GM12874 (cell line): ENCODE measurements around the gene AOPEP.

Source experiments
- TF ChIP-seq, protein P1 (sequence below): IDR thresholded peaks from 2 replicates; pipeline ENCODE4 v1.5.1; 2011; ENCODE audit warnings: low read depth, mild to moderate bottlenecking, control low read depth, low read length, moderate library complexity; ENCODE audit not compliant: insufficient read depth

AOPEP gene

DNA sequence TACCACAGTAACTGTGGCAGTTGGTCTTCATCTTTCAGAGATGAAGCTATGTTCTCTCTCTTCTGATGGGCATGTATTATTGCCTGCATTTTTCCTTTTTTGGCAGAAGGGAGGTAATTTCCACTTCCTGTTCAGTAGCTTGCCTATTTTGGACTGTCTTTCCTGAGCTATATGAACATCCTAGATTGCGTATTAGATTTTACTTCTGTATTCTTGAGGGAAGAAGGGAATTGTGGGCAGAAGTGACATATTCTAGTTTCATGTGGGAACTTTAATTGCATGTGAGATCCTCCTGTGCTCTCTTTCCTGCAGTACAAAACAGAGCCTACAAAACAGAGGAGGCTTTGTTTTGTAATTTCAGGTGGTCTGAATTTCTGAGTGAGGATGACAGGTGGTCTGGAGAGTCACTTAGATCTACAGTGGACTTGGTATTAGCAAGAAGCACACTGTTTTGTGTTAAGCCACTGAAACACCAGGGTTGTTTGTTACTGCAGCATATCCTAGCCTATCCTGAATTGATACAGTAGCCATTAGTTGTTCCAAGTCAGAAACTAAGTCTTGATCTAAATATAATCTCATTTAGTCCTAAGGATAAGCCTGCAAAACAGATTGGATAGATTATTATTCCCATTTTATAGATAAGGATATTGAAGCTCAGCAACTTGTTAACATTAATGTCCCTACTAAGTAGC is 68.1 kb downstream of the AOPEP start:
- TF ChIP-seq, protein P1, sequence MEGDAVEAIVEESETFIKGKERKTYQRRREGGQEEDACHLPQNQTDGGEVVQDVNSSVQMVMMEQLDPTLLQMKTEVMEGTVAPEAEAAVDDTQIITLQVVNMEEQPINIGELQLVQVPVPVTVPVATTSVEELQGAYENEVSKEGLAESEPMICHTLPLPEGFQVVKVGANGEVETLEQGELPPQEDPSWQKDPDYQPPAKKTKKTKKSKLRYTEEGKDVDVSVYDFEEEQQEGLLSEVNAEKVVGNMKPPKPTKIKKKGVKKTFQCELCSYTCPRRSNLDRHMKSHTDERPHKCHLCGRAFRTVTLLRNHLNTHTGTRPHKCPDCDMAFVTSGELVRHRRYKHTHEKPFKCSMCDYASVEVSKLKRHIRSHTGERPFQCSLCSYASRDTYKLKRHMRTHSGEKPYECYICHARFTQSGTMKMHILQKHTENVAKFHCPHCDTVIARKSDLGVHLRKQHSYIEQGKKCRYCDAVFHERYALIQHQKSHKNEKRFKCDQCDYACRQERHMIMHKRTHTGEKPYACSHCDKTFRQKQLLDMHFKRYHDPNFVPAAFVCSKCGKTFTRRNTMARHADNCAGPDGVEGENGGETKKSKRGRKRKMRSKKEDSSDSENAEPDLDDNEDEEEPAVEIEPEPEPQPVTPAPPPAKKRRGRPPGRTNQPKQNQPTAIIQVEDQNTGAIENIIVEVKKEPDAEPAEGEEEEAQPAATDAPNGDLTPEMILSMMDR = no peak

DNA sequence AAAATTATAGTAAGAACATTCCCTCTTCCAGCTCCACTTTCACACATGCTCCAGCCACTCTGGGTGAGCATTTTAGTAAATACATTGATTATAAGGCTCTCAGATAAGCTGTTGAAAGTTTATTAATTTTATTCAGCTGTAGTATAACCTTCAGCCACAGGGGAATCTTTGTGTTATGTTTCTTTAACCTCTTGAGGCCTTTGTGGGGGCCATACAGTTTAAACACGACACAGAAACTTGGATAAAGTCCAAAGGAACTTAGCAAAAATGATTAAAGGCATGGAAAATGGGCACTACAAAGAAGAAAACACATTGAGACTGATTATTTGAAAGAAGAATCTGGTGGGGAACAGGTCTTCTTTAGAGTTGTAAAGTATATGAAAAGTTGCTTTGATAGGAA is 70.2 kb downstream of the AOPEP start:
- TF ChIP-seq, protein P1 = no peak

DNA sequence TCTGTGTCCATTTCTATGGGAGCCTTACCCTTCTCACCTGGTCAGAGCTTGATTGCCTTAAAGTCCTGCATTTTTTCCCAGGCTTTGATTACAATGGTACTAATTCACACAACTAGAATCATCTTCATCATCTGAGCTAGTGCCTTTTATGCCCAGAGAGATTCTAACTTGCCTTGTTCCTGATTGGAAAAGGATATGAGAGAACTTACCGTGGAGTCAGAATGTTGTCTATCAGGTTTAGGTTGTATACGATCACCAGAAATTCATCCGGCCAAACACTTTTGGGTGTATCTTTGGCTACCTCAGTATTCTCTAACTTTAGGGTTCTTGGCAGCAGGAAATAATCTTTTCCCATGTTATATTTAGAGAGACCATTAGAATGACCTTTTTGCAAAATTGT is 71.7 kb downstream of the AOPEP start:
- TF ChIP-seq, protein P1 = no peak

DNA sequence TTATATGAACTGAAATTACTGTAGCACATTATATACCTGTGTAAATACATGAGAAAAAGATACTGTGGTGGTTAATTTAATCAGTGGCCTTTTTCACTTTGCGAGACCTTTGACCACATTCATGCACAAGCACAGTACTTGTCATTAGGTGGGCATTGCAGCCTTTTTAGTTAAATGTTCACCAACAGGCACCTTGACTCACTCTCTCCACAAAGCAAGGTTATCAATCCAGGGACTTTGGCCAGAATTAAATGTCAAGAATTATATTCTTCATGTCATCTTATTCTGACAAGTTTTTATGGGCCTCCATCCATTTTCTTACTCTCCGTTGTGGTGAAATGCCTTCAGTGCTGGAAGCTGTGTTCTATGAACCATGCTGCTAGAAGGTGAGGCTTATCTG is 72.2 kb downstream of the AOPEP start:
- TF ChIP-seq, protein P1 = no peak

DNA sequence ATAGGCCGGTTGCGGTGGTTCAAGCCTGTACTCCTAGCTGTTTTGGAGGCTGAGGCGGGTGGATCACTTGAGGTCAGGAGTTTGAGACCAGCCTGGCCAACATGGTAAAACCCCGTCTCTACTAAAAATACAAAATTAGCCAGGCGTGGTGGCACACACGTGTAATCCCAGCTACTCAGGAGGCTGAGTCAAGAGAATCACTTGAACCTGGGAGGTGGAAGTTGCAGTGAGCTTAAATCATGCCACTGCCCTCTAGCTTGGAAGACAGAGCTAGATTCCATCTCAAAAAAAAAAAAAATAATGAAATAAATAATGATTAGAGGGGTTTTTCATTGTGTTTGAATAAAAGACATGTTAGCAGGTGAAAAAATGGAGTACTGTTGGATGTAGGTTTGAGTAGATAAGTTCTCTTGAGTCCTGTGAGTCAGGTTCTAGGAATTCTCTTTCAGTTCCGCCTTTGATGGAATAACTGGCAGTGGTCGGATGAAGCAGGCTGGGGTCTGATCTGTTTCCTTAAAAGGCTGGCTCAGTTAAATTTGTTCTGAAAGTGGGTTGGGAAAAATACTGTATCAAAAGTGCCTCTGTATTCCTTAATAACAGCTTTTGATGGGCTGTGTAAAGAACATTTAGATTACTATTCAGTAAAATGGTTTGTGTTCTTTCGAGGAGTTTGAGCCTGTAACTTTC is 73.2 kb downstream of the AOPEP start:
- TF ChIP-seq, protein P1 = no peak

DNA sequence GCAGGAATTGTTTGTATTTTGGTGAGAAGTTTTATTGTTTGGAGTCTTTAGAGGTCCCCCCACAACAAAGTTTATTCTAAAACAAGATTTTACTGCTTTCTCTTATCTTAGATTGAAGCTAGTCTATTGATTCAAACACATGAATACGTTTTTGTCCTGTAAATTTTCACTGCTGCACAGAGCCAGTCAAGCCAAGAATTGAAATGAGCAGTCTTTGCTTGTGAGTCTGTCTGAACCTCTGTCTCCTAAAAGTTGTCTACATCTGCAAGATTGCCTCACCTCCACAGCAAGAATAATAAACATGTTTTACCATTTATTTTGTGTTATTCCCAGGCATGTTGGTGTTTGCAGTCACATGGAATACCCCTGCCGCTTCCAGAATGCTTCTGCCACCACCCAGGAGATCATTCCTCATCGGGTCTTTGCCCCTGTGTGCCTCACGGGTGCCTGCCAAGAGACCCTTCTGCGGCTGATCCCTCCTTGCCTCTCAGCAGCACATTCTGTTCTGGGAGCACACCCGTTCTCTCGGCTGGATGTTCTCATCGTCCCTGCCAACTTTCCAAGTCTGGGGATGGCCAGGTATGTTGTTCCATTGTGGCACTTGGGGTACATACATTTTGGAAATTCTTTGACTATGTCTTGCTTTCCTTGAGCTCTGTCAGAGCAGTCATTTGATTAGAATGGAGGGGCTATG is 74.1 kb downstream of the AOPEP start:
- TF ChIP-seq, protein P1 = no peak

DNA sequence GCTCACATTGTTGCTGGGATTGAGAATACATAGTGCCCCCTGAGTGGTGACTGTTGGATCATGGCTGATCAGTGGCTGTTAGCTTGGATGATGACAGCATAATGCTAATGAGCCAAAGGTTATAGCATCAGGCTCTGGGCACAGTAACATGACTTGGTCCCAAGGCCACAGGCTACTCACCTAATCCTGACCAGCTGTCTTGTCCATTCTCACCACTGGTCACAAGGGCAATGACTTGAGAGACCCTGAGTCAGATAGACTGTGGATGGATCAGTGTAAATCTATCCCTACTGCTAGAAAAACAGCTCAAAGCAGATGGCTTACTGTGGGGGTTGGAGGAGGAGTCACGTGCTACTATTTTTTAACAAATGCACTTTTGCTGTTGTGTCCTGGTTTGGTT is 74.7 kb downstream of the AOPEP start:
- TF ChIP-seq, protein P1 = no peak
